COLO829 (cell line): ENCODE measurements around the gene HTR1B.

Source experiments
- DNase-seq: peaks from one replicate; pipeline ENCODE4 v3.0.0; 2012; ENCODE audit warnings: low spot score

The HTR1B gene

GRCh38 chr6:77463308-77463860, at the start of gene HTR1B:
TSS of gene HTR1B (minus strand) at chr6:77463491. CDS start at chr6:77463403, 88 bp downstream.
- DNase-seq = no peak

- no peak for DNase-seq
These were observed 49.3 kb upstream of the HTR1B start for GRCh38 chr6:77512554-77512953.

- DNase-seq = no peak
These were observed 48.6 kb upstream of the HTR1B start for GRCh38 chr6:77511860-77512259.

GRCh38 chr6:77502981-77503380, 39.7 kb upstream of the HTR1B start:
- no peak for DNase-seq

- no peak for DNase-seq
These were observed 29.2 kb upstream of the HTR1B start for GRCh38 chr6:77492530-77492929.

- no peak for DNase-seq
These were observed 24.6 kb upstream of the HTR1B start for GRCh38 chr6:77487808-77488425.

GRCh38 chr6:77482981-77483380, 19.7 kb upstream of the HTR1B start:
- DNase-seq = no peak

GRCh38 chr6:77474973-77475372, 11.7 kb upstream of the HTR1B start:
- no peak for DNase-seq

GRCh38 chr6:77474286-77474956, 11.1 kb upstream of the HTR1B start:
- no peak for DNase-seq

GRCh38 chr6:77470983-77471382, 7.7 kb upstream of the HTR1B start:
- no peak for DNase-seq

GRCh38 chr6:77468939-77469338, 5.6 kb upstream of the HTR1B start:
- DNase-seq = no peak

GRCh38 chr6:77466451-77467437, 3.5 kb upstream of the HTR1B start:
- no peak for DNase-seq

GRCh38 chr6:77466055-77466450, 2.8 kb upstream of the HTR1B start:
- DNase-seq = peak; percentile 16

- no peak for DNase-seq
These were observed 1.2 kb upstream of the HTR1B start for GRCh38 chr6:77464495-77464867.

GRCh38 chr6:77463861-77464494, 687 bp upstream of the HTR1B start:
- no peak for DNase-seq

- DNase-seq = no peak
These were observed 658 bp downstream of the HTR1B start for GRCh38 chr6:77462359-77463307.

GRCh38 chr6:77461796-77462195, 1.5 kb downstream of the HTR1B start:
- DNase-seq = no peak

GRCh38 chr6:77458421-77458820, 4.9 kb downstream of the HTR1B start:
- no peak for DNase-seq

GRCh38 chr6:77457720-77458349, 5.5 kb downstream of the HTR1B start:
- DNase-seq = peak; percentile 53

GRCh38 chr6:77456531-77457248, 6.6 kb downstream of the HTR1B start:
- DNase-seq = peak; percentile 66
